IPS-15b (cell line): Measurements from ENCODE around the gene MYBL2.

Experiments used
- H3K27me3 ChIP-seq: one replicate; pipeline ENCODE4 v1.6.1; 2013; ENCODE audit warnings: low read length; ENCODE audit not compliant: control insufficient read depth, insufficient read depth
- H3K36me3 ChIP-seq: one replicate; pipeline ENCODE4 v1.6.1; 2013; ENCODE audit warnings: low read length; ENCODE audit not compliant: control insufficient read depth, insufficient read depth
- H3K4me1 ChIP-seq: one replicate; pipeline ENCODE4 v1.6.1; 2013; ENCODE audit warnings: mild to moderate bottlenecking, low read length; ENCODE audit not compliant: control insufficient read depth, insufficient read depth
- H3K4me3 ChIP-seq: one replicate; pipeline ENCODE4 v1.5.1; 2013; ENCODE audit warnings: low read depth, low read length
- H3K9ac ChIP-seq: one replicate; pipeline ENCODE4 v1.6.1; 2013; ENCODE audit warnings: low read depth, mild to moderate bottlenecking, low read length
- H3K9me3 ChIP-seq: one replicate; pipeline ENCODE4 v1.6.1; 2013; ENCODE audit warnings: mild to moderate bottlenecking, low read length; ENCODE audit not compliant: control insufficient read depth, insufficient read depth

Gene MYBL2

DNA sequence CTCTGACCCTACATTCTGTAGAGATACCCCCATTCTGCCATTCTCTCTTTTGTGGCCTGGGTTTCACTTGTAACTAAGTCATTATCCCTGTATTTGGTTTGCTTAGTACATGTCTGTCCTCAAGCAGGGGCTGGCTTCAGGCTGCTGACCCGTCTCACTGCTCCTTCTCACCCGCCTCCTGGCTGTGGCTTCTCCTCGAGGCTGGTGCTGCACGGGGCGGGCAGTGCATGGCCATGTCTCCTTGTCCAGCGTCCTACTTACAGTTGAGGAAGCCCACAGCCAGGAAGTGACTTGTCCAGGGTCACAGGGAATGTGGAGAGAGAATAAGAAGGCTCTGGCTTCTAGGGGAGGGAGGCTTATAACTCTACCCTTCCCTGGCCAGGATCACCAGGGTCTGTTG lies 48.6 kb downstream of the MYBL2 start:
- Histone ChIP-seq H3K4me3 (no peak overlapping the region), H3K27me3 (no peaks in the 10 kb centered on the region), H3K9ac (no peak overlapping the region), H3K36me3 (peaks cover 45% of the 10 kb centered on the region), H3K9me3 (no peaks in the 10 kb centered on the region), H3K4me1 (no peaks in the 10 kb centered on the region)

DNA sequence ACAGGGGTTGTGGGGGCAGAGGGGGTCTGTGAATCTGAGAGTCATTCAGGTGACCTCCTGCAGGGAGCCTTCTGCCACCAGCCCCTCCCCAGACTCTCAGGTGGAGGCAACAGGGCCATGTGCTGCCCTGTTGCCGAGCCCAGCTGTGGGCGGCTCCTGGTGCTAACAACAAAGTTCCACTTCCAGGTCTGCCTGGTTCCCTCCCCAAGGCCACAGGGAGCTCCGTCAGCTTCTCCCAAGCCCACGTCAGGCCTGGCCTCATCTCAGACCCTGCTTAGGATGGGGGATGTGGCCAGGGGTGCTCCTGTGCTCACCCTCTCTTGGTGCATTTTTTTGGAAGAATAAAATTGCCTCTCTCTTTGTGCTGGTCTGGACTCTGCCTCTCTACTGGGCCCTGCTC lies 49.2 kb downstream of the MYBL2 start:
- Histone ChIP-seq H3K4me1 (no peaks in the 10 kb centered on the region), H3K9me3 (no peaks in the 10 kb centered on the region), H3K9ac (no peak overlapping the region), H3K4me3 (no peak overlapping the region), H3K27me3 (no peaks in the 10 kb centered on the region), H3K36me3 (peaks cover 39% of the 10 kb centered on the region)

DNA sequence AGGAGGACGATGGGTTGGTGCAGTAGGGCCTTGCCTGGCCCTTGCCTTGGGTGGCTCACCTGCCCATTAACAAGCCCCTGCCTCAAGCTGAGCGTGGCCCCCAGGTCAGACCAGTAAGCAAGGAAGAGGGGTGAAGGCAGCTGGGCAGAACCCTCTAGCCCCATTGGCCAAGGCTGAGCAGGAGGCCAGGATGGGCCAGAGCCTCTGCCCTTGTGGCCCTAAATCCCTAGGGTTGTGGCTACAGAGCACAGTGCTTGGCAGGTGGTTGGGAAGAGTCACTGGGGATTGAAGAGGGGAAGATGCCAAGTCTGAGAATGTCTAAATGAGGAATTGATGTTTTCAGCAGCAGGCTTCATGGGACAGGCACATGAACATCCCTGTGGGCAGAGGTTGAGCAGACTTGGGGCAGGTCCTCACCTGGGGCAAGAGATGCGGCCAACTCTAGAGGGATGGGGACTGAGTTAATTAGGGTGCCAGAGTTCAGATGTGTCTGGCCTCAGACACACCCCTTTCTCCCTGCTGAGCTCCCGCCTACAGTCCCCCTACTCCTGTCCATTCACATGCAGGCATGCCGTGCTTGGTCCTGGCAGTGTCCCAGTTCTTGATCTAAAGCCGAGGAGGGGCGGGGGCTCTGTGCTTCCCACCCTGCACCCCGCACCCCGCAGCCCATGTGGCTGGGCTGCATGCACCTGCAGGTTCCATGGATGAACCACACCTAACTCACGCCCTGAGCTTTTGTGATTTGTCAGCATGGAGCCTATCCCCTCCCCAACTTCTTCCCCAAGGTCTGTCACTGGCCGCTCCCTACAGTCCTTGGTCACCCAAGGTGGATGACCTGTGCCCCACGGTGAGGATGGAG lies 50.1 kb downstream of the MYBL2 start:
- no peak overlapping the region for H3K9ac ChIP-seq
- no peaks in the 10 kb centered on the region for H3K4me1 ChIP-seq
- H3K9me3 ChIP-seq, result no peaks in the 10 kb centered on the region
- H3K4me3 ChIP-seq, result no peak overlapping the region
- H3K27me3 ChIP-seq, result no peaks in the 10 kb centered on the region
- H3K36me3 ChIP-seq, result peaks cover 31% of the 10 kb centered on the region

DNA sequence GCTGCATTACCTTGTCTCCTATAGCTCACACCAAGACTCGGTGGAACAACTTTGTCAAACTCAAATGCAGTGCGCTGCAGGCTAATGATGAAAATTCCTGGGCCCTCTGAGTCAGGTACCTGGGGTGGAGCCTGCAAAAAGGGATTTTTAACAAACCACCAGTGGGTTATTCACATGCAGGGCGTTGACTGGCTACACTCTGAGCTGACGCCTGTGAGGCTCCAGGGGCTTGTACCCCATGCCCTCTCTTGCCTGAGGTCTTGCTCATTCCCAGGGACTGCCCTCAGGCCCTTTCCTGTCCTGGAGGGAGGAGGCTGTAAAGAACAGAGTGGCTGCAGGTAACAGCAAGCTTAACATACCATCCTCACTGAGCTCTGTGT lies 50.7 kb downstream of the MYBL2 start:
- peaks cover 28% of the 10 kb centered on the region for H3K36me3 ChIP-seq
- no peak overlapping the region for H3K9ac ChIP-seq
- no peaks in the 10 kb centered on the region for H3K4me1 ChIP-seq
- no peaks in the 10 kb centered on the region for H3K9me3 ChIP-seq
- H3K27me3 ChIP-seq, result no peaks in the 10 kb centered on the region
- no peak overlapping the region for H3K4me3 ChIP-seq

DNA sequence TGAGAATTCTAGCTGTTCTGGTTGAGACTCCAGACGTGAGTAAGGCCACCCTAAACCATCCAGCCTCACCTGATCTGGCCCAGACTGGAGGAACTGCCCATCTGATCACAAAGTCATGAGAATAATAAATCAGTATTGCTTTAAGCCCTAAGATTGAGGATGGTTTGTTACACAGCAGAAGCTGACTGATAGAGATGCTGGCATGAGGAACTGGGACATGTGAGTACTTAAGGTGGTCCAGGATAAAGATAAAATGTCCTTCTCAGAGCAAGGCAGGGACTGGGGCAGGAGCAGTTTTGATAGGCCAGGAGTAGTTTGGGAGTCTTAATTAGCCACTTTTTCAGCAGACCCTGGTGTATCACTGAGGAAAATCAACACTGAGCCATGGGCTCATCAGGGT lies 53.1 kb downstream of the MYBL2 start:
- Histone ChIP-seq H3K4me3 (no peak overlapping the region), H3K27me3 (no peaks in the 10 kb centered on the region), H3K4me1 (no peaks in the 10 kb centered on the region), H3K9me3 (no peaks in the 10 kb centered on the region), H3K9ac (no peak overlapping the region), H3K36me3 (peaks cover 15% of the 10 kb centered on the region)

DNA sequence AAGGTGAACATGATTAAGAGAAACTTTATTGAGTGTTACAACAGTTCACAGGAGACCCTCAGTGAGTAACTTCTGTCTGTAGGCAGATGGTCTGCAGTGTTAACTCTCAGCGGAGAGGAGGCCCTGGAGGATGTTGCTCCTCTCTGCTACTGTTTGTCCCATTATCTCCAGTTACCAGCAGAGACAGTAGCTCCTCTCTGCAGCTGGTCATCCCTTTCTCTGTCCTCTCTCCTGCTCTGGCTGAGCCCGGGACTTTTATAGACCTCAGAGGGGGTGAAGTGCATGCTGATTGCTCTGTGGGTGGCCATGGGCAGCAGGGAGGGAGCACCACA lies 54.1 kb downstream of the MYBL2 start:
- no peaks in the 10 kb centered on the region for H3K4me1 ChIP-seq
- no peak overlapping the region for H3K9ac ChIP-seq
- H3K4me3 ChIP-seq, result no peak overlapping the region
- peaks cover 7% of the 10 kb centered on the region for H3K36me3 ChIP-seq
- H3K27me3 ChIP-seq, result no peaks in the 10 kb centered on the region
- no peaks in the 10 kb centered on the region for H3K9me3 ChIP-seq

DNA sequence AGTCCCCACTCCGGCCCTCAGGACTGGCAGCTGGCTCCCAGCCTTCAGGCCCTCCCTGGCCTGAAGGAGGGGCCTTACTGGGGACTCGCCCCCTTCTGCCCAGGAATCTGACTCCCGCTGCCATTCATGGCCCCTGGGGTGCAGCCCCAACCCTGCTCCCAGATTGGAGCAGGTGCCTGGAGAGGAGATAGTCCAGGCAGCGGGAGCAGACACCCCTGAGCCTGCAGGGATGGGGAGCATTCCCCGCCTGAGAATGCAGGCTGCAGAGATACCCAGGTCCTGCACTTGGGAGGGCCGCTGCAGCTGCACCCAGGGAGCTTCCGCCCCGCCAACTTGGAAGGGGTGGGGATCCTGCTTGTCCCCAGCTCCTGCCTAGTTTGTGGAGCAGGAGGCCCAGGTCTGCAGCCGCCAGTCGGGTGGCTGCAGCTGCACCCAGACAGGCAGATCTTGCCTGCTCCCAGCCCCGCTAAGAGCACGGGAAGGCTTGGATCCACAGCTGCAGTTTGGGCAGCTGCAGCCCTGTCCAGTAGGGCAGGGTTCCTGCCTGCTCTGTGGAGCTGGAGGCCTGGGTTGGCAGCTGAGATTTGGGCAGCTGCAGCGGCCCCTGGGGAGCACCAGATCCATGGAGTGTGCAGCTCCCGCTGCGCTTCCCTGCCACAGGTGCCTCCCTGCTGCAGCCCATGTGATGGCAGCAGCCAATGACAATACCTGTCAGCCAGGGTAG lies 54.7 kb downstream of the MYBL2 start:
- H3K9me3 ChIP-seq, result no peaks in the 10 kb centered on the region
- H3K4me3 ChIP-seq, result peak overlapping the region; percentile 37
- no peak overlapping the region for H3K9ac ChIP-seq
- no peaks in the 10 kb centered on the region for H3K27me3 ChIP-seq
- peaks cover 4% of the 10 kb centered on the region for H3K36me3 ChIP-seq
- no peaks in the 10 kb centered on the region for H3K4me1 ChIP-seq

DNA sequence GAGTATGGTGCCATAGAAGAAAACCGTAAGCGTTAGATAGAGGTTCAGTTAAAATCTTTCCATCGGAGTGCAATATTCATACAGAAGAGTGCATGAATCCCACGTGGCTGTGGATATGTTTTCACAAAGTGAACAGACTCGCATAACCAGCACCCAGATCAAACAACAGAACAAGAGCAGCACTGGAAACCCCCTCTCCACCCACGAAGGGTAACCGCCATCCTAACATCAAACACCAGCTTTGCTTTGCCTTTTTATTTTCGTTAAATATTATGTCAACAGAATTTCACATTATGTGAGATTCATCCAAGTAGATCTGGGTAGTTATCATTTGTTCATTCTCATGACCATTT lies 55.2 kb downstream of the MYBL2 start:
- H3K4me3 ChIP-seq, result peak overlapping the region; percentile 37
- no peaks in the 10 kb centered on the region for H3K9me3 ChIP-seq
- no peak overlapping the region for H3K9ac ChIP-seq

DNA sequence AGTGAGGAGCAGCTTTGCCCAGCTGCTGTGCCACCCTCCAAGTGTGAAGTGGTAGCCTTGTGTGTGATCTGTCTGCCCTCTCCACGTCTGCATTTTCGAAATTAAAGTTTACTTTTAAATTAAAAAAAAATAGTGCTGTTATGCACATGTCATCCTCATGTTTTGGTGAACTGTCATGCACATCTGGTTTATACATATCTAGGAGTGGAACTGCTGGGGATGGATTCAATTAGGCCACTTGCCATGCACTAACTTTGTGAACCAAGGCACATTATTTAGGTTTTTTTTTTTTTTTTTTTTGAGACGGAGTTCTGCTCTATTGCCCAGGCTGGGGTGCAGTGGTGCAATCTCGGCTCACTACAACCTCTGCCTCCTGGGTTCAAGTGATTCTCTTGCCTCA lies 56.3 kb downstream of the MYBL2 start:
- no peak overlapping the region for H3K4me3 ChIP-seq
- no peaks in the 10 kb centered on the region for H3K36me3 ChIP-seq
- no peaks in the 10 kb centered on the region for H3K9me3 ChIP-seq
- H3K9ac ChIP-seq, result no peak overlapping the region
- H3K27me3 ChIP-seq, result no peaks in the 10 kb centered on the region
- H3K4me1 ChIP-seq, result no peaks in the 10 kb centered on the region

More for the DNA sequence above, 55.2 kb downstream of the MYBL2 start:
- Histone ChIP-seq H3K27me3 (no peaks in the 10 kb centered on the region), H3K36me3 (no peaks in the 10 kb centered on the region), H3K4me1 (no peaks in the 10 kb centered on the region)

DNA sequence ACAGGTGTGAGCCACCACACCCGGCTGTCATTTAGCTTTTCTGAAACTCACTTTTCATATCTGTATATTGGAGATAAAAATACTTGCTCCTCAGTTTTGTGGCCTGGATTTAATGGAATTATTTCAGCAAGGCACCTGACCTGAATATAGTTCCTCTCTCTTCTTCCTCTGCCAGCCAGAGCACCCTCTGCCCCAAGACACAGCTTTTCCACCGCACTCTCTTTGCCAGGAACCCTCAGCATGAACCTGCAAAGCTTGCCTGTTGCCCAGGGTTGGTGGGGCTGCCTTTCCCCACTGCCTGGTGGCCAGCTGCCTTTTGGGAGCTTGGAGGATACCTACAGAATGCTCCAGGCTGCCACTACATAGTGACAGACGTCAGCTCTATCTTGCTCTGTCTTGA lies 56.8 kb downstream of the MYBL2 start:
- Histone ChIP-seq H3K4me1 (no peaks in the 10 kb centered on the region), H3K9ac (no peak overlapping the region), H3K27me3 (no peaks in the 10 kb centered on the region), H3K36me3 (no peaks in the 10 kb centered on the region), H3K4me3 (no peak overlapping the region), H3K9me3 (no peaks in the 10 kb centered on the region)

DNA sequence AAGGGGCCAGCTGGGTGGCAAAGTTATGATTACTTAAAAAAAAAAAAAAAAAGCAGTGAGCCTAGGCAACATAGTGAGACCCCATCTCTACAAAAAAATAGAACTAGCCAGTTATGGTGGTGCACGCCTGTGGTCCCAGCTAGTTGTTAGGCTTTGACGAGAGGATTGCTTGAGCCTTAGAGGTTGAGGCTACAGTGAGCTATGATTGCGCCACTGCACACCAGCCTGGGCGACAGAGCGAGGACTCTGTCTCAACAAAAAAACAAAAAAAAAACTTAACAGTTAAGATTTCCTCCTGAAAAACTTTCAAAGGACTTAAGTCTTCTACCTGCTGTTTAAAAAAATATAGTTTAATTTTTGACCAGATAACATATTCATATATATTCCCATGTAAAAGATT lies 57.5 kb downstream of the MYBL2 start:
- H3K4me3 ChIP-seq, result no peak overlapping the region
- no peaks in the 10 kb centered on the region for H3K9me3 ChIP-seq
- no peaks in the 10 kb centered on the region for H3K27me3 ChIP-seq
- H3K4me1 ChIP-seq, result no peaks in the 10 kb centered on the region
- H3K36me3 ChIP-seq, result no peaks in the 10 kb centered on the region
- H3K9ac ChIP-seq, result no peak overlapping the region

DNA sequence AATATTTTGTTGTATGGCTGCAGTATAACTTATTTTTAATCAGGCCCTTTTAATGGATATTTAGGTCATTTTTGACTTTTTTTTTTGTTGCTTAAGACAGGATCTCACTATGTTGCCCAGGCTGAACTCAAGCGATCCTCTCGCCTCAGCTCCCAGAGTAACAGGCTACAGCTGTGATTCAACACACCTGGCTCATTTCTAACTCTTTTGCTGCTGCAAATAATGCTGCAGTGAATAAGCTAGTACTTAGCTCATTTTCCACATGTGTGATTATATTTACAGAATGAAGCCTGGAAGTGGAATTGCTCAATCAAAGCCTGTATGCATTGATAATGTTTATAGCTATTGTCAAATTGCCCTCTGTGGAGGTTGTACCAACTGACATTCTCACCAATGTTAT lies 58.8 kb downstream of the MYBL2 start:
- Histone ChIP-seq H3K27me3 (no peaks in the 10 kb centered on the region), H3K9ac (no peak overlapping the region), H3K9me3 (no peaks in the 10 kb centered on the region), H3K36me3 (no peaks in the 10 kb centered on the region), H3K4me3 (no peak overlapping the region), H3K4me1 (no peaks in the 10 kb centered on the region)
